HepG2 (cell line): ENCODE data around the gene NR1I2. TPM values are rescaled to one million over a fixed set of nuclear protein-coding genes. Genes with fewer than 3 reads are reported as not detected.

Experiments
- ATF7-NPFF ChIP-seq: sonication (generic); formaldehyde crosslinking; IDR thresholded peaks from 2 replicates; pipeline ENCODE4 v1.8.1; 2023; ENCODE audit warnings: mild to moderate bottlenecking, low read depth, missing genetic modification reagents, moderate library complexity
- CREB1 ChIP-seq, 2 experiments: fragments of 450-650 bp in 1 of 2; IDR thresholded peaks; 2 replicates each; pipeline ENCODE4 v1.6.1; 2016 to 2017; ENCODE audit warnings: control low read depth in 1 of 2, mild to moderate bottlenecking in 1 of 2, missing compliant biosample characterization in 1 of 2, missing genetic modification characterization in 1 of 2
- DPF2 ChIP-seq: sonication (generic); formaldehyde crosslinking; IDR thresholded peaks from 2 replicates; pipeline ENCODE4 v1.4.0; 2020; ENCODE audit warnings: mild to moderate bottlenecking, low read depth, missing genetic modification reagents, borderline replicate concordance
- FOXP1 ChIP-seq, 2 experiments: fragments of 450-650 bp in 1 of 2; IDR thresholded peaks; 2 replicates each; pipeline ENCODE4 v1.6.1; 2017 to 2018; ENCODE audit warnings: antibody characterized with exemption in 1 of 2
- HMGXB3 ChIP-seq: sonication (generic); formaldehyde crosslinking; IDR thresholded peaks from 2 replicates; pipeline ENCODE4 v1.4.0; 2020; ENCODE audit warnings: missing genetic modification reagents, borderline replicate concordance
- HOXA5 ChIP-seq: sonication (generic); formaldehyde crosslinking; IDR thresholded peaks from 2 replicates; pipeline ENCODE4 v1.4.0; 2020; ENCODE audit warnings: missing genetic modification reagents
- KDM2A ChIP-seq: sonication (generic); formaldehyde crosslinking; IDR thresholded peaks from 2 replicates; pipeline ENCODE4 v1.4.0; 2020; ENCODE audit warnings: low read depth, missing genetic modification reagents, borderline replicate concordance
- LRRFIP1 ChIP-seq: sonication (generic); formaldehyde crosslinking; conservative IDR thresholded peaks from 2 replicates; pipeline ENCODE4 v1.4.0; 2020; ENCODE audit warnings: missing genetic modification reagents
- NFYC ChIP-seq: IDR thresholded peaks from 2 replicates; pipeline ENCODE4 v1.6.1; 2016; ENCODE audit warnings: missing genetic modification reagents, missing compliant biosample characterization
- TARDBP ChIP-seq: sonication (generic); formaldehyde crosslinking; IDR thresholded peaks from 2 replicates; pipeline ENCODE4 v1.8.0; 2022; ENCODE audit warnings: mild to moderate bottlenecking, missing genetic modification reagents
- USF2 ChIP-seq, 2 experiments: sonication (generic) in 1 of 2; formaldehyde crosslinking in 1 of 2; IDR thresholded peaks; 2 replicates each; pipeline versions ENCODE4 v1.5.1 to v1.6.1; 2011 to 2020; ENCODE audit warnings: borderline replicate concordance in 1 of 2, low read depth in 1 of 2, low read length in 1 of 2, mild to moderate bottlenecking in 1 of 2, missing genetic modification reagents in 1 of 2, moderate library complexity in 1 of 2
- ZBTB20 ChIP-seq: sonication (generic); formaldehyde crosslinking; IDR thresholded peaks from 2 replicates; pipeline ENCODE4 v1.8.1; 2023; ENCODE audit warnings: missing genetic modification reagents, low read depth, mild to moderate bottlenecking, borderline replicate concordance
- ZBTB33 ChIP-seq: sonication (generic); formaldehyde crosslinking; IDR thresholded peaks from 2 replicates; pipeline ENCODE4 v1.4.0; 2020; ENCODE audit warnings: missing genetic modification reagents
- ZBTB38 ChIP-seq: sonication (generic); formaldehyde crosslinking; IDR thresholded peaks from 2 replicates; pipeline ENCODE4 v1.5.1; 2020; ENCODE audit warnings: mild to moderate bottlenecking, missing genetic modification reagents
- ZNF260 ChIP-seq: sonication (generic); formaldehyde crosslinking; IDR thresholded peaks from 2 replicates; pipeline ENCODE4 v1.4.0; 2020; ENCODE audit warnings: missing genetic modification reagents, low read depth, mild to moderate bottlenecking, borderline replicate concordance
- ZNF501 ChIP-seq: sonication (generic); formaldehyde crosslinking; IDR thresholded peaks from 2 replicates; pipeline ENCODE4 v1.5.1; 2020; ENCODE audit warnings: mild to moderate bottlenecking, moderate library complexity, missing genetic modification reagents
- polyA plus RNA-seq, 8 experiments: library from polyadenylated mRNA; depleted of rRNA in 3 of 8; stranded (reverse) in 7 of 8; unstranded in 1 of 8; fragments of >200 nt; fragmentation: Illumina TruSeq in 4 of 8; extraction: Trizol in 4 of 8; gene quantifications; 2 replicates each; pipeline versions ENCODE4 v1.2.1 to v1.2.3, GENCODE V29; 2011 to 2016; ENCODE audit warnings: low read depth in 4 of 8, missing spikeins in 1 of 8, mixed read lengths in 1 of 8; ENCODE audit not compliant: insufficient read depth in 1 of 8
- total RNA-seq, 5 experiments: library from RNA; depleted of rRNA; stranded (reverse); fragments of >200 nt; fragmentation: Illumina TruSeq; extraction: Trizol; gene quantifications; 2 replicates each; pipeline ENCODE4 v1.2.3, GENCODE V29; 2016; ENCODE audit warnings: low read depth in 1 of 5

The NR1I2 gene
- total and polyA plus RNA-seq, 2 of the 13 experiments (the other 11 are each of a cell fraction or from before 2014, with no cell fraction given) = 8.8 to 13.4 TPM

GRCh38 chr3:119794971-119795612 lies 13.2 kb downstream of the NR1I2 start (continued):
- TF ChIP-seq ATF7-NPFF (CRISPR knock-in tag) (no peak), FOXP1 (IDR thresholded peaks at IDR 0.05) (no peak), FOXP1 (CRISPR knock-in tag; IDR thresholded peaks at IDR 0.05) (peak; percentile 81), ZBTB33 (peak; percentile 45; the same call in 1 of the 2 replicates), ZNF260 (CRISPR knock-in tag) (no peak), HOXA5 (CRISPR knock-in tag) (0 out of 2 replicates have a peak, but pooled peaks have one; percentile 56), ZNF501 (CRISPR knock-in tag) (0 out of 2 replicates have a peak, but pooled peaks have one; percentile 38), TARDBP (CRISPR knock-in tag) (peak; percentile 61; the same call in 1 of the 2 replicates), NFYC (CRISPR knock-in tag) (no peak), ZBTB38 (CRISPR knock-in tag) (no peak), KDM2A (CRISPR knock-in tag) (0 out of 2 replicates have a peak, but pooled peaks have one; percentile 33), ZBTB20 (CRISPR knock-in tag) (no peak), HMGXB3 (no peak), USF2 (IDR thresholded peaks at IDR 0.05; ENCODE audit: low read depth, low read length) (no peak), USF2 (CRISPR knock-in tag; IDR thresholded peaks at IDR 0.05; ENCODE audit: borderline replicate concordance) (no peak), DPF2 (peak; percentile 55; the same call in 1 of the 2 replicates), CREB1 (IDR thresholded peaks at IDR 0.05) (no peak), CREB1 (CRISPR knock-in tag; IDR thresholded peaks at IDR 0.05) (0 out of 2 replicates have a peak, but pooled peaks have one; percentile 24), LRRFIP1 (CRISPR knock-in tag) (no peak)
